Measurements from ENCODE around the gene GPRIN2.

The GPRIN2 gene

GRCh38 chr10:46549171-46550075, 7.0 kb downstream of the GPRIN2 start:
- DNase-seq (ENCODE audit: low spot score), result no peak

DNA sequence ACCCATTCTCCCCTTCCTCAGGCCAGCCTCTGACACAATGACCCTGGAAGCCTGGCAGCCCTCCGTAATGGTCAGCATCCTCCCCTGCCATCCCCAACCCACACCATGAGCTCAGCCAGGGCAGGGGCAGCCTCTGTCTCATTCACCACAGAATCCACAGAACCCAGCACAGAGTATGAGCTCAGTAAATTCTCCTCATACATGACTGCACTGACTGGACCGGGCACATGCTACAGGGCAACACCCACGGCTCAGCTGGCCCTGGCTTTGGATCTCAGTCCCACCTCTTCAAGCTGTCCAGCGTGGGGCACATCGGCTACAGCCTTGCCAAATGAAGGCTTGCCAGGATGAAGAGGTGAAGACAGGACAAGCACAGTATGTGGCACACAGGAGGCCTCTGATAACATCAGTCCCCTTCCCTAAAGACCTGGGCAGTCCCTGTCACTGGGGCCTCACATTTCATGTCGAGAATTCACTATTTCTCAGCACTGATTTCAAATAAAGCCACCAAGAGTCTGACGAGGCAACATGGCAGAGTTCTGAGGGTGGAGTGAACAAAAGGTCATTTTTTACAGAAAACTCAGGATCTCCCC, 7.9 kb downstream of the GPRIN2 start:
- DNase-seq (ENCODE audit: low spot score), result no peak

GRCh38 chr10:46547541-46548497, 8.6 kb downstream of the GPRIN2 start:
- DNase-seq (ENCODE audit: low spot score), result no peak

GRCh38 chr10:46546591-46547540, 9.6 kb downstream of the GPRIN2 start:
- no peak for DNase-seq (ENCODE audit: low spot score)

DNA sequence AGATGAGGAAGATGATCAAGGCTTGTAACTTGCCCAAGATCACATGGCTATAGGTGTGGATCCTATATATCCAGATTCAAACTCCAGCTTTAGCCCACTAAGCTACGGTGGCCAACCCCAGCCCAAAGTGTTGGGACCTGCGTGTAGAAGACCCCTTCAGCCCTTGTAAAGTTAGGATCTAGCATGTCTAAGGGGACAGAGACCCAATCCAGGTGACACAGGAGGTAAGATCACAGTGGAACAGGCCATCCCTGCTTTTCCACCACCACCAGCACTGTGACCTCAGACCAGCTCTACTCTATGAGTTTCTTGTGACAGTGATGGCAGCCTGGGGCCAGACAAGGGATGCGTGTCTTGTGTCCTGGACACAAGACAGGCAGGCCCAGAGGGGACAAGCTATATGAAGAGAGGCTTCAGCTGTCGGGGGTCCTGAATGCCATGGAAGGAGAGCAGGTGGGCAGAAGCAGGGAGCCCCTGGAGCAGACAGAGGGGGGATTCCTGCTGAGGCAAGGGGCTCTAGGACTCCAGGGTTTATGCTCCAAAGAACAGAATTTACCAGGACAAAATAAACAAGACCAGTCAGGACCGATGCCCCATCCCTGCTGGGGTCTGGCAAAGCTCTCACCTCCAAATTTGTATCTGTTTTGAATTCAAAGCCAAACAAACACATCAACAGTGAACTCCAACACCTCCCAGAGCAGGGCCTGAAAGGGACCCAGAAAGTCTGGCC, 10.4 kb downstream of the GPRIN2 start:
- DNase-seq (ENCODE audit: low spot score), result no peak

- no peak for DNase-seq (ENCODE audit: low spot score)
Observed at GRCh38 chr10:46544989-46545791, 11.3 kb downstream of the GPRIN2 start.

- DNase-seq (ENCODE audit: low spot score), result no peak
Observed at GRCh38 chr10:46543466-46544377, 12.7 kb downstream of the GPRIN2 start.

- DNase-seq (ENCODE audit: low spot score), result no peak
Observed at GRCh38 chr10:46542567-46543465, 13.6 kb downstream of the GPRIN2 start.

GRCh38 chr10:46541735-46542566, 14.5 kb downstream of the GPRIN2 start:
- no peak for DNase-seq (ENCODE audit: low spot score)

- no peak for DNase-seq (ENCODE audit: low spot score)
Observed at GRCh38 chr10:46541017-46541661, 15.3 kb downstream of the GPRIN2 start.

- DNase-seq (ENCODE audit: low spot score), result no peak
Observed at GRCh38 chr10:46540412-46541016, 15.9 kb downstream of the GPRIN2 start.

DNA sequence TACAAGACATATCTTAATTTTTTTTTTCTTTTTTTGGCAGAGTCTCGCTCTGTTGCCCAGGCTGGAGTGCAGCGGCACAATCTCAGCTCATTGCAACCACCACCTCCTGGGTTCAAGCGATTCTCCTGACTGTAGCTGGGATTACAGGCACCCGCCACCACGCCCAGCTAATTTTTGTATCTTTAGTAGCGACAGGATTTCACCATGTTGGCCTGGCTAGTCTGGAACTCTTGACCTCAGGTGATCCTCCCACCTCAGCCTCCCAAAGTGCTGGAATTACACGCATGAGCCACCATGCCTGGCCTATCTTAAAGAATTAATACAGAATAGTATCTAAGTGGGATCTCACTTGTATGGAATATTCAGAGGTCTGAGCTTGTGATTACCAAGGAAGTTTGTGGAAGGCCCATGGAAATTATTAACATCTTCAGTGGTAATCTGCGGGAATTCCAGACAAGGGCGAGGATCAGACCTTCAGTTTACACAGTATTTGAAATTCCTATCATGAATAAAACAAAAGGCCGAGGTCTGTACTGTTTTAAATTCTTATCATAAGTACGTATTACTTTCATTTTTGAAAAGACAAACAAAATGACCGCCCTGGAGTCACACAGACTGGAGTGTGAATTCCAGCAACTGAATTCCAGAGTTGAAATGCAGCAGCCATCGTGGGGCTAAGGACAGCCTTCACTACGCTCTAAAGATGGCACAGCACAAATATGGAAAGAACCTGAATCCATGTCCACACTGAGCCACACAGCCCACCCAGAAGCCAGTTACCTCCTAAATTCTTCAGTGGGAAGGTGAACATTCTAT, 16.7 kb downstream of the GPRIN2 start:
- no peak for DNase-seq (ENCODE audit: low spot score)

GRCh38 chr10:46538717-46539426, 17.6 kb downstream of the GPRIN2 start:
- no peak for DNase-seq (ENCODE audit: low spot score)

DNA sequence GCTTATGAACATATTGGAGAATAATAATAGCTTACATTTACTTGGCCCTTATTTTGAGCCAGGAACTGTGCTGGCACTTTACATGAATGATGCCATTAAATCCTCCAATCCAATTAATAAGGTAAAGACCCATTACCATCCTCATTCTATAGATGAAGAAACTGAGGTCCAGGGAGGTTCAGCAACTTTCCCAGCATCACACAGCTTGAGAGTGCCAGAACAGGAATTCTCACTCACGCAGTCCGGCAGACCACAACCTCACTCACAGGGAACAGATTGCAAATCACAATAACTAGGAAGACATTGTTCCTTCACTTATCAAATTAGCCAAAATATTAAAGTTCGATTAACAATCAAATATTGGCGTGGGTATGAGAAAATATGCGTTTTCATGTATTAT, 18.3 kb downstream of the GPRIN2 start:
- no peak for DNase-seq (ENCODE audit: low spot score)

Data from SK-N-DZ (cell line).